ENCODE data around the gene AIFM1.

DNA sequence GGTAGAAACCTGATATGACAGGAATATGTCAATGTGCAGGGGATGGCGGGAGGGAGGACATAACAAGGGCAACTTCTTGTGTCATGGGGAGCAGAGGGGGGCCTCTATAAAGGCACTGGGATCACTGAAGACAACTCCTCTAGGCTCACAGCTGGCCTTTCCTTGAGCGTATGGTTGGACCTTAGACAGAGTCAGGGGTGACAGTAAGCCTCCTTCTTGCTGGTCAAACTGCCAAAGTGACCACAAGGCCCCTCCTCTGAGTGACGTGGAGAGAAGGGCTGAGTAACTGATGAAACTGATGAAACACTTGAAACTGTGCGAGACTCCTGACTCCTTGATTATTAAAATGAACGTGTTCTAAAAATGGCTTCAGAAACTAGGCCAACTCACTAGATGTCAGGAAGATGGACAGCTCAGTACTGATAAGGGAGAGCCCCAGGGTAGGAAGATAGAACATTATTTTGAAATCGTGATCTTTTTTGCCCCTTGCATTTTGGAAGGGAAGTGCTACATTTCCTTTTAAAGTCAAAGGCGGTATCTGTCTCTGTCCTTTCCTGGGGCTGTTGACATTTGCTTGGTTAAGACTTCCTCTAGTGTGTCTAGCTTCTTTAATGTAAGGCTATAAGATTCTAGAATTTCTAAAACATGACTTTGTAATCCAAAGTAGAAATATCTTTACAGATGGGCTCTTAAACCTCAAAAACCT is 7.7 kb upstream of the AIFM1 start:
- TF ChIP-seq, protein P1, sequence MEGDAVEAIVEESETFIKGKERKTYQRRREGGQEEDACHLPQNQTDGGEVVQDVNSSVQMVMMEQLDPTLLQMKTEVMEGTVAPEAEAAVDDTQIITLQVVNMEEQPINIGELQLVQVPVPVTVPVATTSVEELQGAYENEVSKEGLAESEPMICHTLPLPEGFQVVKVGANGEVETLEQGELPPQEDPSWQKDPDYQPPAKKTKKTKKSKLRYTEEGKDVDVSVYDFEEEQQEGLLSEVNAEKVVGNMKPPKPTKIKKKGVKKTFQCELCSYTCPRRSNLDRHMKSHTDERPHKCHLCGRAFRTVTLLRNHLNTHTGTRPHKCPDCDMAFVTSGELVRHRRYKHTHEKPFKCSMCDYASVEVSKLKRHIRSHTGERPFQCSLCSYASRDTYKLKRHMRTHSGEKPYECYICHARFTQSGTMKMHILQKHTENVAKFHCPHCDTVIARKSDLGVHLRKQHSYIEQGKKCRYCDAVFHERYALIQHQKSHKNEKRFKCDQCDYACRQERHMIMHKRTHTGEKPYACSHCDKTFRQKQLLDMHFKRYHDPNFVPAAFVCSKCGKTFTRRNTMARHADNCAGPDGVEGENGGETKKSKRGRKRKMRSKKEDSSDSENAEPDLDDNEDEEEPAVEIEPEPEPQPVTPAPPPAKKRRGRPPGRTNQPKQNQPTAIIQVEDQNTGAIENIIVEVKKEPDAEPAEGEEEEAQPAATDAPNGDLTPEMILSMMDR (IDR thresholded peaks at IDR 0.05; ENCODE audit: extremely low read depth in 1 of 2, insufficient read depth in 1 of 2, low read depth in 1 of 2, low read length in 2 of 2) = no peak
- TF ChIP-seq, protein P2, sequence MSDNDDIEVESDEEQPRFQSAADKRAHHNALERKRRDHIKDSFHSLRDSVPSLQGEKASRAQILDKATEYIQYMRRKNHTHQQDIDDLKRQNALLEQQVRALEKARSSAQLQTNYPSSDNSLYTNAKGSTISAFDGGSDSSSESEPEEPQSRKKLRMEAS (IDR thresholded peaks at IDR 0.05; ENCODE audit: insufficient read depth, insufficient read length) = no peak
- TF ChIP-seq POLR2A (IDR thresholded peaks at IDR 0.05; ENCODE audit: low read depth, low read length) (no peak), EZH2 (IDR thresholded peaks at IDR 0.05; ENCODE audit: borderline replicate concordance, low read depth, low read length, severe bottlenecking) (no peak), POLR2AphosphoS5 (IDR thresholded peaks at IDR 0.05; ENCODE audit: insufficient read depth, low read depth, low read length) (no peak), JUN (IDR thresholded peaks at IDR 0.05; ENCODE audit: borderline replicate concordance, insufficient read depth, insufficient read length, low read depth) (no peak), FOS (IDR thresholded peaks at IDR 0.05; ENCODE audit: borderline replicate concordance, insufficient read depth, low read length) (no peak), MYC (IDR thresholded peaks at IDR 0.05; ENCODE audit: low read depth, low read length) (no peak)

All from endothelial cell of umbilical vein (primary cell).